Caco-2 (cell line): ENCODE data around the gene TJP2. TPM values are rescaled to one million over a fixed set of nuclear protein-coding genes. Genes with fewer than 3 reads are reported as not detected.

ENCODE experiments used
- BruUV-seq: library from RNA; stranded (reverse); fragments of 400-500 nt; replicated peaks from 2 replicates; lab custom pipeline; 2021; lab: Mats Ljungman, UMichigan
- CTCF ChIA-PET: fragments of 300-600 bp; sonication (Branson Sonifier 250); formaldehyde crosslinking; loops from one replicate; lab custom pipeline; 2022; ENCODE audit warnings: antibody characterized with exemption; lab: Charles Lee
- POLR2A ChIA-PET: fragments of 300-600 bp; sonication (Branson Sonifier 250); formaldehyde crosslinking; loops from one replicate; lab custom pipeline; 2022; ENCODE audit warnings: antibody characterized with exemption; lab: Charles Lee
- DNase-seq, 2 experiments: peaks; one replicate each; pipeline versions ENCODE4 v3.0.0 to v3.0.0-alpha.2; 2020 to 2022
- H3K27me3 ChIP-seq: replicated peaks from 2 replicates; pipeline ENCODE4 v1.6.0; 2011; ENCODE audit warnings: low read length; ENCODE audit not compliant: control insufficient read depth, insufficient read depth
- H3K36me3 ChIP-seq: 2 replicates; pipeline ENCODE4 v1.5.1; 2011; ENCODE audit warnings: low read length; ENCODE audit not compliant: control insufficient read depth, insufficient read depth
- H3K4me1 ChIP-seq: fragments of 250-450 bp; sonication (Bioruptor Pico); 2 replicates; pipeline ENCODE4 v1.5.1; 2020; ENCODE audit warnings: mild to moderate bottlenecking
- H3K4me3 ChIP-seq: 2 replicates; pipeline ENCODE4 v1.5.1; 2011; ENCODE audit warnings: low read depth, mild to moderate bottlenecking, control low read depth, low read length
- H3K9me3 ChIP-seq: fragments of 250-450 bp; sonication (Bioruptor Pico); 2 replicates; pipeline ENCODE4 v1.5.1; 2020; ENCODE audit warnings: mild to moderate bottlenecking, moderate library complexity
- H3K27ac Mint-ChIP-seq: one replicate; pipeline ENCODE4 v1.8.0; 2022; ENCODE audit warnings: mixed read lengths; ENCODE audit not compliant: unreplicated experiment
- H3K27me3 Mint-ChIP-seq: one replicate; pipeline ENCODE4 v1.8.0; 2022; ENCODE audit warnings: mixed read lengths; ENCODE audit not compliant: insufficient read depth, unreplicated experiment
- H3K36me3 Mint-ChIP-seq: one replicate; pipeline ENCODE4 v1.8.0; 2022; ENCODE audit warnings: mild to moderate bottlenecking, mixed read lengths; ENCODE audit not compliant: insufficient read depth, unreplicated experiment
- H3K4me1 Mint-ChIP-seq: one replicate; pipeline ENCODE4 v1.8.0; 2022; ENCODE audit warnings: low read depth, mixed read lengths; ENCODE audit not compliant: unreplicated experiment
- H3K4me3 Mint-ChIP-seq: one replicate; pipeline ENCODE4 v1.8.0; 2022; ENCODE audit warnings: mild to moderate bottlenecking, moderate library complexity, mixed read lengths; ENCODE audit not compliant: unreplicated experiment
- H3K9me3 Mint-ChIP-seq: one replicate; pipeline ENCODE4 v1.8.0; 2022; ENCODE audit warnings: mixed read lengths; ENCODE audit not compliant: unreplicated experiment
- CTCF ChIP-seq, 2 experiments: fragments of 200-600 bp in 1 of 2; IDR thresholded peaks; 1 replicate in 1 of 2; 2 replicates in 1 of 2; pipeline versions ENCODE4 v1.5.1 to v1.8.0; 2011 to 2022; ENCODE audit warnings: antibody characterized with exemption in 1 of 2, control low read depth in 1 of 2, inconsistent platforms in 1 of 2, low read depth in 1 of 2, low read length in 1 of 2, mild to moderate bottlenecking in 1 of 2, moderate library complexity in 1 of 2; ENCODE audit not compliant: insufficient read depth in 1 of 2, severe bottlenecking in 1 of 2, unreplicated experiment in 1 of 2
- intact Hi-C: fragments of 100-400 bp; cut with micrococcal nuclease; formaldehyde crosslinking; loops from one replicate; pipeline ENCODE4 v1.10.0; 2022; ENCODE audit not compliant: unreplicated experiment
- total RNA-seq: library from RNA; stranded (reverse); gene quantifications from 2 replicates; pipeline ENCODE4 v1.2.3, GENCODE V29; 2022

Gene TJP2
- total RNA-seq, 1 experiment from 2014 or later, result 36.7 TPM

GRCh38 chr9:69297300-69297980 is 123.4 kb downstream of the TJP2 start:
- CTCF ChIA-PET, result no interaction called here
- Mint-ChIP-seq H3K36me3 (no peaks in the 10 kb centered on the region), H3K4me3 (no peak overlapping the region), H3K27ac (no peak overlapping the region), H3K27me3 (peaks cover 3% of the 10 kb centered on the region), H3K4me1 (no peaks in the 10 kb centered on the region), H3K9me3 (no peaks in the 10 kb centered on the region)
- H3K36me3 ChIP-seq, result no peaks in the 10 kb centered on the region
- H3K27me3 ChIP-seq, result no peaks in the 10 kb centered on the region
- no peaks in the 10 kb centered on the region for H3K9me3 ChIP-seq
- no peak for TF ChIP-seq CTCF (IDR thresholded peaks at IDR 0.05; ENCODE audit: insufficient read depth in 1 of 2, low read depth in 1 of 2, low read length in 1 of 2, severe bottlenecking in 1 of 2, unreplicated experiment in 1 of 2)
- BruUV-seq, result no TSS peak
- POLR2A ChIA-PET, result no interaction called here
- no peaks in the 10 kb centered on the region for H3K4me1 ChIP-seq
- no peak for DNase-seq
- no peak overlapping the region for H3K4me3 ChIP-seq
- intact Hi-C loops, result no loop called here

- H3K4me1 ChIP-seq, result no peaks in the 10 kb centered on the region
- DNase-seq, result no peak
- no peak overlapping the region for H3K4me3 ChIP-seq
- Mint-ChIP-seq H3K27ac (no peak overlapping the region), H3K4me1 (no peaks in the 10 kb centered on the region), H3K36me3 (no peaks in the 10 kb centered on the region), H3K9me3 (no peaks in the 10 kb centered on the region), H3K4me3 (no peak overlapping the region), H3K27me3 (peaks cover 3% of the 10 kb centered on the region)
- POLR2A ChIA-PET, result no interaction called here
- no peaks in the 10 kb centered on the region for H3K9me3 ChIP-seq
- H3K27me3 ChIP-seq, result no peaks in the 10 kb centered on the region
- intact Hi-C loops, result no loop called here
- CTCF ChIA-PET, result no interaction called here
- TF ChIP-seq CTCF (IDR thresholded peaks at IDR 0.05; ENCODE audit: insufficient read depth in 1 of 2, low read depth in 1 of 2, low read length in 1 of 2, severe bottlenecking in 1 of 2, unreplicated experiment in 1 of 2), result no peak
- no TSS peak for BruUV-seq
- H3K36me3 ChIP-seq, result no peaks in the 10 kb centered on the region
Measured at GRCh38 chr9:69299315-69299714, 125.2 kb downstream of the TJP2 start.

- Mint-ChIP-seq H3K9me3 (no peaks in the 10 kb centered on the region), H3K4me3 (no peak overlapping the region), H3K36me3 (no peaks in the 10 kb centered on the region), H3K4me1 (no peaks in the 10 kb centered on the region), H3K27me3 (peaks cover 2% of the 10 kb centered on the region), H3K27ac (no peak overlapping the region)
- no TSS peak for BruUV-seq
- Histone ChIP-seq H3K36me3 (no peaks in the 10 kb centered on the region), H3K4me1 (no peaks in the 10 kb centered on the region), H3K4me3 (no peak overlapping the region), H3K27me3 (no peaks in the 10 kb centered on the region), H3K9me3 (no peaks in the 10 kb centered on the region)
- no peak for DNase-seq
- no peak for TF ChIP-seq CTCF (IDR thresholded peaks at IDR 0.05; ENCODE audit: insufficient read depth in 1 of 2, low read depth in 1 of 2, low read length in 1 of 2, severe bottlenecking in 1 of 2, unreplicated experiment in 1 of 2)
- POLR2A ChIA-PET, result no interaction called here
- intact Hi-C loops, result no loop called here
- CTCF ChIA-PET, result no interaction called here
Measured at GRCh38 chr9:69299826-69300225, 125.7 kb downstream of the TJP2 start.
